Adrenal gland (tissue), 5 donors: Measurements from ENCODE around the gene DLG3.

Experiments
- CTCF ChIP-seq, 6 experiments: fragments of 450-650 bp in 4 of 6; fragments of 200-600 bp in 2 of 6; sonication (generic) in 1 of 6; IDR thresholded peaks; 1 replicate in 5 of 6; 2 replicates in 1 of 6; pipeline versions ENCODE4 v1.5.1 to v1.8.0; 2016 to 2021; ENCODE audit warnings: antibody characterized with exemption in 6 of 6, mild to moderate bottlenecking in 2 of 6, moderate library complexity in 1 of 6
- POLR2A ChIP-seq, 2 donors: fragments of 450-650 bp; IDR thresholded peaks; one replicate each; pipeline ENCODE4 v1.6.1; 2017; ENCODE audit warnings: antibody characterized with exemption in 2 of 2, mild to moderate bottlenecking in 2 of 2, moderate library complexity in 1 of 2
- donor health status: DM: no; HTN: no; CAD: no.

- no peak for TF ChIP-seq POLR2A (IDR thresholded peaks at IDR 0.05)
- TF ChIP-seq CTCF (IDR thresholded peaks at IDR 0.05) = peak; percentile 45 to 72 (median 68)
Measured at GRCh38 chrX:70433848-70434351, 10.7 kb upstream of the DLG3 start.
